Measurements from ENCODE around the gene ANGPTL2. TPM values are rescaled to one million over a fixed set of nuclear protein-coding genes. Genes with fewer than 3 reads are reported as not detected.

Gene ANGPTL2
- polyA plus RNA-seq, 1 of the 3 experiments (the other 2 are of a cell fraction), result 12.3 TPM

DNA sequence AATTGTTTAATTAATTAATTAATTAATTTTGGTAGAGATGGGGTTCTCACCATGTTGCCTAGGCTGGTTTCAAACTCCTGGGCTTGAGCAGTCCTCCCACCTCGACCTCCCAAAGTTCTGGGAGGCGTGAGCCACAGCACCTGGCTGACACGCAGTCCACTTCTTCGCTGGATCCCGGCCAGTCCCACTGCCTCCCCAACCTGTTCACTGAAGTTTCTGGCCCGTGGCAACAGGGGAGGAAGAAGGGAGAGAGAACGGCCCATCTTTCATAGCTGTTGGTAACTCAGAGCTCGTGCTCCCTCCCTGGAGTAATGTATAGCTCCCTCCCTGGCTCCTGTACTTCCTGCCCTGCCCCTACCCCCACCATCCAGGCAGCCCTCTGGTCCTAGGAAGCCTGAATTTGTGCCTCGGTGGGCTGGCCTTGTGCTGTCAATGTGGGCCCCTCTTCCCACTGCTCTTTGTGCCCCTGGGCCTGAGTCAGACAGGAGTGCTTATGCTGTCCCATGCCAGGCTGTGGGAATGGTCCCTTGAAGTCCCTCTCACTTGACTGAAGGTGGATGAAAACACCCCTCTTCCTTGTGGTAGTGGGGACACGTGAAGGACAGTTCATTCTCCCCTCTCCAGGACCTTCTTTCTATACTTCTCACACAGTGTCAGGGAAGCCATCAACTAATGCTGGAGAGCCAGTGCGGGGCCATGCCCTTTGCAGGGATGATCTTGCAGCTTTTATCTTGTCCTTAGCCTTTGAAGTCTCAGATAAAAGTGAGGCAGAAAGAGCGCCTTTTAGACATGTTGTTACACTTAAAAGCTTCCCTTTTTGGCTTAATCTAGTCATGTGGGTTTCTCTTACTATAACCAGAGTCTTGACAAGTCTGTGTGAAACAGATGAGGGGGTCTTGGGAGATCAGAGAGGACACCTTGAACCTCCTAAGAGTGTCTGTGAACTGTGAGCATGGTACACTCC, 38.1 kb downstream of the ANGPTL2 start:
- H3K9ac ChIP-seq, result no peak overlapping the region
- CTCF ChIA-PET, result interaction anchor here (0.7 to 1.9 kb wide), 3 partner anchors 11 to 144 kb away, joined by 3 to 6 read pairs (median 5); no protein-coding TSS in a partner anchor
- no peak for DNase-seq

More for the DNA sequence above, 38.1 kb downstream of the ANGPTL2 start:
- H2AFZ ChIP-seq (ENCODE audit: low read depth), result no peak overlapping the region
- no peak overlapping the region for H3K27ac ChIP-seq (ENCODE audit: low read depth in 2 of 2, low read length in 1 of 2)
- POLR2A ChIA-PET, result no interaction called here
- H3K36me3 ChIP-seq (replicated peaks in 1 of 2; ENCODE audit: control insufficient read depth in 1 of 2, insufficient read depth in 2 of 2, low read length in 1 of 2), result peaks cover 0 to 9% of the 10 kb centered on the region in 2 experiments
- no peak overlapping the region for H3K4me3 ChIP-seq (ENCODE audit: low read depth in 2 of 2, low read length in 1 of 2)
- 84% methylated on average over 9 of the region's 12 CpGs for WGBS (ENCODE audit: low lambda C conversion rate)
- no peaks in the 10 kb centered on the region for H3F3A ChIP-seq (replicated peaks; ENCODE audit: insufficient read depth)
- H3K9me2 ChIP-seq, result no peaks in the 10 kb centered on the region
- H3K79me2 ChIP-seq (ENCODE audit: insufficient read depth), result no peaks in the 10 kb centered on the region
- no peaks in the 10 kb centered on the region; a peak in 1 of 4 replicates for H3K4me1 ChIP-seq (ENCODE audit: control insufficient read depth in 1 of 2, insufficient read depth in 2 of 2, low read depth in 1 of 2, low read length in 1 of 2)
- no peaks in the 10 kb centered on the region for H3K27me3 ChIP-seq (ENCODE audit: insufficient read depth)
- H4K20me1 ChIP-seq (ENCODE audit: insufficient read depth), result no peaks in the 10 kb centered on the region
- TF ChIP-seq RCOR1 (IDR thresholded peaks at IDR 0.05; ENCODE audit: low read length) (no peak), MXI1 (IDR thresholded peaks at IDR 0.05; ENCODE audit: low read depth, low read length) (no peak), GATA2 (CRISPR knock-in tag; IDR thresholded peaks at IDR 0.05) (no peak), EP300 (IDR thresholded peaks at IDR 0.05; ENCODE audit: borderline replicate concordance in 1 of 2, low read depth in 1 of 2, low read length in 1 of 2) (no peak), SMC3 (IDR thresholded peaks at IDR 0.05; ENCODE audit: low read depth, low read length) (no peak), MEF2A (IDR thresholded peaks at IDR 0.05; ENCODE audit: borderline replicate concordance, low read depth) (no peak), EZH2phosphoT487 (IDR thresholded peaks at IDR 0.05; ENCODE audit: borderline replicate concordance, low read depth) (no peak), SIN3A (IDR thresholded peaks at IDR 0.05; ENCODE audit: borderline replicate concordance, low read depth, low read length) (no peak), FOXJ3 (CRISPR knock-in tag; IDR thresholded peaks at IDR 0.05) (no peak), NRF1 (IDR thresholded peaks at IDR 0.05; ENCODE audit: low read depth, low read length) (no peak), TEAD4 (IDR thresholded peaks at IDR 0.05; ENCODE audit: borderline replicate concordance, insufficient read depth) (no peak), YY1 (IDR thresholded peaks at IDR 0.05; ENCODE audit: low read depth) (no peak), FOXM1 (IDR thresholded peaks at IDR 0.05; ENCODE audit: low read depth) (no peak), FOSL2 (IDR thresholded peaks at IDR 0.05; ENCODE audit: borderline replicate concordance, low read depth) (no peak), TAF1 (IDR thresholded peaks at IDR 0.05; ENCODE audit: borderline replicate concordance, low read depth, low read length) (no peak)
- TF ChIP-seq, protein P1, sequence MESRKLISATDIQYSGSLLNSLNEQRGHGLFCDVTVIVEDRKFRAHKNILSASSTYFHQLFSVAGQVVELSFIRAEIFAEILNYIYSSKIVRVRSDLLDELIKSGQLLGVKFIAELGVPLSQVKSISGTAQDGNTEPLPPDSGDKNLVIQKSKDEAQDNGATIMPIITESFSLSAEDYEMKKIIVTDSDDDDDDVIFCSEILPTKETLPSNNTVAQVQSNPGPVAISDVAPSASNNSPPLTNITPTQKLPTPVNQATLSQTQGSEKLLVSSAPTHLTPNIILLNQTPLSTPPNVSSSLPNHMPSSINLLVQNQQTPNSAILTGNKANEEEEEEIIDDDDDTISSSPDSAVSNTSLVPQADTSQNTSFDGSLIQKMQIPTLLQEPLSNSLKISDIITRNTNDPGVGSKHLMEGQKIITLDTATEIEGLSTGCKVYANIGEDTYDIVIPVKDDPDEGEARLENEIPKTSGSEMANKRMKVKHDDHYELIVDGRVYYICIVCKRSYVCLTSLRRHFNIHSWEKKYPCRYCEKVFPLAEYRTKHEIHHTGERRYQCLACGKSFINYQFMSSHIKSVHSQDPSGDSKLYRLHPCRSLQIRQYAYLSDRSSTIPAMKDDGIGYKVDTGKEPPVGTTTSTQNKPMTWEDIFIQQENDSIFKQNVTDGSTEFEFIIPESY (IDR thresholded peaks at IDR 0.05; ENCODE audit: borderline replicate concordance, low read depth), result no peak
- TF ChIP-seq, protein P2, sequence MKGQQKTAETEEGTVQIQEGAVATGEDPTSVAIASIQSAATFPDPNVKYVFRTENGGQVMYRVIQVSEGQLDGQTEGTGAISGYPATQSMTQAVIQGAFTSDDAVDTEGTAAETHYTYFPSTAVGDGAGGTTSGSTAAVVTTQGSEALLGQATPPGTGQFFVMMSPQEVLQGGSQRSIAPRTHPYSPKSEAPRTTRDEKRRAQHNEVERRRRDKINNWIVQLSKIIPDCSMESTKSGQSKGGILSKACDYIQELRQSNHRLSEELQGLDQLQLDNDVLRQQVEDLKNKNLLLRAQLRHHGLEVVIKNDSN (IDR thresholded peaks at IDR 0.05; ENCODE audit: borderline replicate concordance, low read depth), result no peak
- no peaks in the 10 kb centered on the region for H3K9me3 ChIP-seq
- no peak overlapping the region for H3K4me2 ChIP-seq

Data from SK-N-SH (cell line).